Stomach (tissue), 9 donors: ENCODE results near the gene HPS3. TPM values are rescaled to one million over a fixed set of nuclear protein-coding genes. Genes with fewer than 3 reads are reported as not detected.

ENCODE experiments used
- DNase-seq, 2 donors: peaks; one replicate each; pipeline versions ENCODE4 v3.0.0 to v3.0.0-alpha.2; 2013 to 2019
- H3K27ac ChIP-seq, 5 donors: fragments of 200-600 bp in 4 of 5; sonication (generic) in 4 of 5; one replicate each; pipeline ENCODE4 v1.5.1; 2013 to 2019; ENCODE audit warnings: mild to moderate bottlenecking in 1 of 5, moderate library complexity in 1 of 5
- H3K27me3 ChIP-seq, 3 donors: fragments of 200-600 bp; sonication (generic); one replicate each; pipeline ENCODE4 v1.5.1; 2017 to 2019; ENCODE audit warnings: mixed run types in 1 of 3
- H3K36me3 ChIP-seq, 4 donors: fragments of 200-600 bp; sonication (generic); 1 replicate in 3 of 4; 2 replicates in 1 of 4; pipeline ENCODE4 v1.5.1; 2016 to 2019
- H3K4me1 ChIP-seq, 4 donors: fragments of 200-600 bp; sonication (generic); one replicate each; pipeline ENCODE4 v1.5.1; 2016 to 2019
- H3K4me3 ChIP-seq, 4 donors: fragments of 200-600 bp; sonication (generic) in 3 of 4; one replicate each; pipeline ENCODE4 v1.5.1; 2016 to 2019; ENCODE audit warnings: mild to moderate bottlenecking in 1 of 4
- H3K9me3 ChIP-seq, 4 donors: fragments of 200-600 bp; sonication (generic); one replicate each; pipeline ENCODE4 v1.5.1; 2016 to 2019
- CTCF ChIP-seq, 7 experiments: fragments of 450-650 bp in 4 of 7; fragments of 200-600 bp in 3 of 7; sonication (generic) in 3 of 7; IDR thresholded peaks; one replicate each; pipeline ENCODE4 v1.5.1; 2016 to 2019; ENCODE audit warnings: antibody characterized with exemption in 7 of 7, control low read depth in 2 of 7, mild to moderate bottlenecking in 1 of 7
- EP300 ChIP-seq: sonication (generic); formaldehyde crosslinking; IDR thresholded peaks from one replicate; pipeline ENCODE4 v1.6.1; 2017; ENCODE audit warnings: antibody characterized with exemption
- POLR2A ChIP-seq, 4 donors: fragments of 450-650 bp; IDR thresholded peaks; one replicate each; pipeline ENCODE4 v1.6.1; 2016; ENCODE audit warnings: antibody characterized with exemption in 4 of 4, control low read depth in 2 of 4, mild to moderate bottlenecking in 1 of 4, moderate library complexity in 1 of 4
- POLR2AphosphoS5 ChIP-seq, 3 donors: sonication (generic); formaldehyde crosslinking; IDR thresholded peaks; one replicate each; pipeline ENCODE4 v1.6.1; 2016; ENCODE audit warnings: antibody characterized with exemption in 3 of 3
- WGBS, 5 donors: extraction: QIAGEN DNeasy Blood & Tissue Kit in 3 of 5; methylation state at CpG; one replicate each; pipeline versions ENCODE4 v1.1.5 to v1.1.7; 2013 to 2018; 5-methylcytosine and 5-hydroxymethylcytosine counted together
- intact Hi-C: fragments of 100-400 bp; cut with DNase I; formaldehyde crosslinking; loops from one replicate; pipeline ENCODE4 v1.15.1; 2023; ENCODE audit warnings: low total_unique reads
- polyA plus RNA-seq, 3 donors: library from polyadenylated mRNA; stranded (reverse); fragments of 200-250 nt; gene quantifications; one replicate each; pipeline ENCODE4 v1.2.3, GENCODE V29; 2013
- total RNA-seq, 5 donors: library from RNA; depleted of rRNA; stranded (reverse); fragments of >200 nt; gene quantifications; one replicate each; pipeline versions ENCODE4 v1.1.0 to v1.2.3, GENCODE V29; 2014 to 2016
- donor health status: healthy with polysubstance abuse.
- donor health status: Bipolar disorder and iron deficiency.
- donor health status: healthy.

Gene HPS3
- total and polyA plus RNA-seq, 8 donors: 6.3 to 23.9 (median 12.1) TPM

GRCh38 chr3:149181182-149181581 lies 51.7 kb downstream of the HPS3 start:
- no peak overlapping the region for H3K27ac ChIP-seq
- DNase-seq: no peak
- H3K27me3 ChIP-seq: no peaks in the 10 kb centered on the region
- TF ChIP-seq POLR2A (IDR thresholded peaks at IDR 0.05) (no peak), POLR2AphosphoS5 (IDR thresholded peaks at IDR 0.05) (no peak), CTCF (IDR thresholded peaks at IDR 0.05) (no peak), EP300 (no peak)
- 95 to 100% (median 98%) methylated on average over 2 of the region's 2 CpGs for WGBS, 5 donors
- no peaks in the 10 kb centered on the region for H3K4me1 ChIP-seq
- intact Hi-C loops: no loop called here
- no peak overlapping the region for H3K4me3 ChIP-seq
- peaks cover 0 to 14% (median 11%) of the 10 kb centered on the region in 4 donors for H3K36me3 ChIP-seq
- no peaks in the 10 kb centered on the region for H3K9me3 ChIP-seq

DNA sequence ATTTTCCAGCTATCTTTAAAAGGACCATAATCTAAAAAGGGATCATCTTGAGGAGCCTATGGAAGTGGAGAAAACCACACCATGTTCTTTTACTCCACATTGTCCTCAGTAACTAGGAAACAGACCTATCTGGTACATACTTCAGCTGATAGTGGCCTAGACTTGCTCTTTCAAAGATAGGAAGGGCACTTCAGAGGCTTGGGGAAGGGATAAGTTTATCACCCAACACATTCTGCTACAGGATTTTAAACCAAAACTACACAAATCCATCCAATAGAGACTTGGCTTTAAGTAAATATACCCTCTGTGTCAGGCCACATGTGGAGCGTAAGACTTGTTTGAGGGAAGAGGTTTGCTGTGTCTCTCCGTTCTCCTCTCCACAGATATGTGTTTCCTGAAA lies 56.8 kb downstream of the HPS3 start:
- Histone ChIP-seq H3K27ac (no peak overlapping the region), H3K4me3 (no peak overlapping the region), H3K36me3 (no peaks in the 10 kb centered on the region), H3K9me3 (no peaks in the 10 kb centered on the region), H3K4me1 (no peaks in the 10 kb centered on the region), H3K27me3 (no peaks in the 10 kb centered on the region)
- WGBS, 5 donors: 90 to 99% (median 94%) methylated on average over 2 of the region's 2 CpGs
- no peak for DNase-seq
- intact Hi-C loops: no loop called here
- no peak for TF ChIP-seq CTCF (IDR thresholded peaks at IDR 0.05)

GRCh38 chr3:149186721-149187120 lies 57.3 kb downstream of the HPS3 start:
- WGBS, 5 donors: 89 to 94% (median 93%) methylated on average over 3 of the region's 3 CpGs
- intact Hi-C loops: no loop called here
- Histone ChIP-seq H3K4me1 (no peaks in the 10 kb centered on the region), H3K27ac (no peak overlapping the region), H3K9me3 (no peaks in the 10 kb centered on the region), H3K4me3 (no peak overlapping the region), H3K27me3 (no peaks in the 10 kb centered on the region), H3K36me3 (no peaks in the 10 kb centered on the region)
- no peak for TF ChIP-seq POLR2AphosphoS5 (IDR thresholded peaks at IDR 0.05)
- no peak for TF ChIP-seq POLR2A (IDR thresholded peaks at IDR 0.05)
- TF ChIP-seq EP300: no peak
- no peak for TF ChIP-seq CTCF (IDR thresholded peaks at IDR 0.05)
- no peak for DNase-seq

GRCh38 chr3:149188494-149188893 lies 59.1 kb downstream of the HPS3 start:
- H3K4me3 ChIP-seq: no peak overlapping the region
- no peaks in the 10 kb centered on the region for H3K9me3 ChIP-seq
- no peaks in the 10 kb centered on the region for H3K4me1 ChIP-seq
- no peaks in the 10 kb centered on the region for H3K27me3 ChIP-seq
- WGBS, 5 donors: 62 to 73% (median 68%) methylated on average over 2 of the region's 2 CpGs
- TF ChIP-seq CTCF (IDR thresholded peaks at IDR 0.05) (no peak), EP300 (no peak), POLR2A (IDR thresholded peaks at IDR 0.05) (no peak), POLR2AphosphoS5 (IDR thresholded peaks at IDR 0.05) (no peak)
- DNase-seq: no peak
- intact Hi-C loops: no loop called here
- no peaks in the 10 kb centered on the region for H3K36me3 ChIP-seq
- no peak overlapping the region for H3K27ac ChIP-seq
